GM18526 (cell line): ENCODE measurements around the gene BEST2.

Experiments used
- POLR2A ChIP-seq: IDR thresholded peaks from 3 replicates; pipeline ENCODE4 v1.6.1; 2011; ENCODE audit not compliant: insufficient read length; ENCODE audit errors: extremely low read depth

The BEST2 gene

DNA sequence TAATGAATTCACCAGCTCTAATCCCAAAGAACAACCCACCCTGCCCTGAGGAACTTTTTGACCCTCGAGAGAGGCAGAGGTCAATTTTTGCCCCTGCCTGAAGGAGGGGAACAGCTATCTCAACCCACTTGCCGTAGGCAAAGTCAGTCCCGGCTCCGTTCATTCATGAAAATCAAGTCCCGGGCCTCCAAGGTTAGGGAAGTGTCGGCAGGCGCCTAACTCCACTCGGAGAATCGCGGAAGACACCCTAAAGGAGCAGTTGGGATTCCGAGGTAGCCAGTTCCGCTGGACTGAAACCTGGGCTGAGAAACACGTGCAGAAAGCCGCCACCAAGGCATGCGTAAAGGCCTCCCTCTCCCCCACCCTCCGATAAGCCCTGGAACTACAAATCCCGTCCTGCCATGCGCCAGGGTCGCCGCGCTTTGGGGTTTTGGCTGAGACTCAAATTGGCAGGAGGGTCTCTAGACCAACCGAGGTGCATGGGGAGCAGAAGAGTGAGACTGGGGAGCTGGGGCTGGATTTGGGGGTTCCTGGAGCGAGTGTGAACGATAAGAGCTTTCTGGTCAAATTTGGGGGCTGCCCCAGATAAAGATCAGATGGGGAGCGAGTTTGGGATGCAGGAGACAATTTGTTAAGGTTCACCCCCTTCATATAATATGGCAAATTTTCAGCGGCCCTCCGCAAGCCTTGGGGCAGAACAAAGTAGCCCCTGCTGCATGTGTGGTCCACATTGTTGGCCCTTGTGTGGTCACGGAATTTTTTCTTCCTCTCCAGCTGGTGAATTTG is 27.8 kb upstream of the BEST2 start, which contains the start of gene TNPO2:
Gene TNPO2, minus strand, starts transcription at position 292 of the 786 bp plus-strand sequence. CDS start 2,955 bp downstream, outside the sequence.
- peak; percentile 58 for TF ChIP-seq POLR2A

DNA sequence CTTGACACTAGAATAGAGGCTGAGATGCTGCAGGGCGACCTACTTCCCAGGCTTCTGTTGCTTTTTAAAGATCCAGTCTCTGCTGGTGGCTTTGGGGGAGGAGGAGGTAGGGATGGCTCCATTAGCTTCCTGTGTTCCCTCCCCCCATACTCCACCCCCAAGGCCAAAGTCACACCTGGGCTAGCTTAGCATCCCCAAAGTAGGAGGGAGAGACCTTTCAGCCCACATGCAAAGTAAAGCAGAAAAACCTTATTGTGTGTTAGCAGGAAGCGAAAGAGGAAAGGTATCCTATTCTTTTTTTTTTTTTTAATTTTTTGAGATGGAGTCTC is 24.6 kb upstream of the BEST2 start:
- no peak for TF ChIP-seq POLR2A

DNA sequence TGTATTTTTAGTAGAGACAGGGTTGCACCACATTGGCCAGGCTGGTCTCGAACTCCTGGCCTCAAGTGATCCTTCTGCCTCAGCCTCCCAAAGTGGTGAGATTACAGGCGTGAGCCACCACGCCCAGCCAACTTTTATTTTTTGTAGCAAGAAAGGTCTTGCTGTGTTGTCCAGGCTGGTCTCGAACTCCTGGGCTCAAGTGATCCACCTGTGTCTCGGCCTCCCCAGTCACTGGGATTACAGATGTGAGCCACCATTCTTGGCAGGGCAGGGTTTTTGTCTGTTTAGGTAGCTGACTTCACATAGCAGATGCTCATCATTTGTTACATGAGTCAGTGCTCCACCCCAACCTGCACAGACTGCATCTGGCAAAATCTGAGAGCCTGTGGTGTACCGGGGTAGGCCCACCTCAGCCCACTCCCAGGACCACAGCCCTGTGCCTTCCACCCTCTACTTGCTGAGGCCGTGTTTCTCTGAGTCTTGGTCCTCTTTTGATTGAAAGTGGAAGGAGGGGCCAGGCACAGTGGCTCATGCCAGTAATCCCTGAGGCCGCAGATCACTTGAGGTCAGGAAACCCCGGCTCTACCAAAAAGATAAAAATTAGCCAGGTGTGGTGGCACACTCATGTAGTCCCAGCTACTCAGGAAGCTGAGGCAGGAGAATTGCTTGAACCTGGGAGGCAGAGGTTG is 23.7 kb upstream of the BEST2 start:
- no peak for TF ChIP-seq POLR2A

DNA sequence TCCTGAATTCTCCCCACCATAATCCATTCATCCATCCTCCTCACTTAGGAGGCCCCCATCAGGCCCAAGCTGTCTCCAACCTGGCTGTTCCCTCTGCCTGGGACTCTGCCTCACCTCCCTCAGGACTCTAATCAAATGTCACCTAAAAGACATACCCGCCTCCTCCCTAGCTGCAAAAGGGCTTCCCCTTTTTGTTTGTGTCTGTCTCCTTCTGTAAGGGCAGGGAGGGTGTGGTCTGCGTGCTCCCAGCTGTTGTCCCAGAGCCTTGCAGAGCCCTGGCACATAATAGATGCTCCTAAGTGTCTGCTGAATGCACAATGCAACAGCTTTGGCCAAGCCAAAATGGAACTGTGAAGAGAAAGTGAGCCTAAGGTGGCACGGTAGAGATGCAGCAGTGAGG is 21.5 kb upstream of the BEST2 start:
- no peak for TF ChIP-seq POLR2A

DNA sequence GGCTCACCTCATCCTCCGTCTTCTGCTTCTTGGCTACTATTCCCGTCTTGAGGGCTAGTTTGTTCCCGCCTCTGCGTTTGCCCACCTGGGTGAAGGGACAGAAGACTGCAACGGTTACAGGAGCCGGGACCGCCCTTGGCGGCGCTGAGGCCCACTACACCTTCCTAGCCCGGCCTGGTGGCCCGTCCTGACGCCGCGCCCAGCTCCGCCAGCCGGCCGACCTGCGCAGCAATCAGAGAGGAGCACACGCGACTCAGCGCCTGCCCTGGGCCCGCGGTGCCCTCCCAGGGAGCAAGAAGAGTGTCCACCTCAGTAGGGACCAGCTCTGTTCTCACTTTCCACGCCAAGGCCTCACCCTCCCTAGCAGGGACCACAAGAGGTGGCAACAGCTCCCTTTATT is 20.3 kb upstream of the BEST2 start:
- TF ChIP-seq POLR2A: no peak

DNA sequence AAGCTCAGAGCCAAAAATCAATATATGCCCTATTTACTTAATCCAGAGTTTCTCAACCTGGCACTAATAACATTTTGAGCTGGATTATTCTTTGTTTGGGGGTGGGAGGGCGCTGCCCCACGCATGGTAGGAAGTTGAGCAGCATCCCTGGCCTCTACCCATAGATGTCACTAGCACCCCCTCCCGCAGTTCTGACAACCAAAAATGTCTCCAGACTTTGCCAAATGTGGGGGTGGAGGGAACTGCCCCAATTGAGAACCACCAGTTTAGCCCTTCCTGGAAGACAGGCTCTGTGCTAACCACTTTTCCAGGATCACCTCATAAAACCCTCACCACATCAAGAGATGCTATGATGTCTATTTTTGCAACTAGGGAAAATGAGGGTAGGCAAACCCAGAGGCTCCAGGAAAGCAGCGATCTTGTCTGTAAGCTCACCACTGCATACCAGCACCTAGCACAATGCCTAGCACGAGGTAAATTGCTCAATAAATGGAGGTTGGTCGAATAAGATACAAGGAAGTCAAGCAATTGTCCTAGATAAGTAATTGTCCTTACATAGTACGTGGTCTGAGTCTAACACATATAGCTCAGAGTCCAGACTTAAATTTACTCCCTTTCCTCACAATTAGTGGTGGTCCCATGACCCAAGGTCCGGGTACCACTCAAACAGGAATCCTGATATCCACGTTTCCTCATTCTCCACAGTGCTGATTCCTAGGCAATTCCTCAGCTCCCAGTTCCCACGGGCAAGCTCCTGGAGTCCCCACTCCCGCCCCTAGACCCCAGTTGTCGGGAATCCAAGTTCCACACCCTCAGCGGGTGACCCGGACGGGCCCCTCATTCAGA is 18.0 kb upstream of the BEST2 start:
- no peak for TF ChIP-seq POLR2A

DNA sequence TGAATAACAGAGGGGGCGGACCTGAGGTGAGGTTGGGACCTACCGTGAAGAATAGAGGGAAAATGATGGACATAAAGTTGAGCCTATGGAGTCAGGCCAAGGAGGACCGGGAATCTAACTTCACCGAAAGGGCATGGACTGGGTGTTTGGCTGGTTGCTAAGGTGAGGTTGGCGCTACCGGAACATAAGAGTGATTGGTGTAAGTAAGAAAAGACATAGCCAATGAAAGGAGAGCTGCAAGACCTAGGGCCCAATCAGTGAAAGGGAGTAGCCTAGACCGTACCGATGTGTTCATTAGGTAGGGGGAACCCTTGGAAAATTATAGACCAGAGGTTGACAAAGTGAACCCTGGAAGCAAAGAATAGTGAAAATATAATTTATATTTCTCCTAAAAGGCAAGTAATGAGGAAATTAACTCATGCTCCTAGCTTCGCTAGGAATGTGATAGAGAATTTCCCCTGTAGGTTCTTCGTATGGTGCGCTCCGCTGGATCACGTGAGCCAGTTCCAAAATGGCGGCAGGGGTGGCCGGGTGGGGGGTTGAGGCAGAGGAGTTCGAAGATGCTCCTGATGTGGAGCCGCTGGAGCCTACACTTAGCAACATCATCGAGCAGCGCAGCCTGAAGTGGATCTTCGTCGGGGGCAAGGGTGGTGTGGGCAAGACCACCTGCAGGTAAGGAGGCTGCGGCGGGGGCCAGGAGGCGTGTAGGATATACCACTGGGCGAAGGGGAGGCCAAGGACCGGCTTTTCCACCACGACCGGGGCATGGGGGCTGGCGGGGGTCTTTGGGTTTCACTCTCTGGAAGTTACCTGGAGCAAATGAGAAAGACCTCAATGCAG is 14.4 kb upstream of the BEST2 start, which contains the start of gene GET3:
Gene GET3, plus strand, starts transcription at position 503 of the 840 bp plus-strand sequence. Its CDS starts 9 bp downstream, at position 512.
- TF ChIP-seq POLR2A: peak; percentile 86

DNA sequence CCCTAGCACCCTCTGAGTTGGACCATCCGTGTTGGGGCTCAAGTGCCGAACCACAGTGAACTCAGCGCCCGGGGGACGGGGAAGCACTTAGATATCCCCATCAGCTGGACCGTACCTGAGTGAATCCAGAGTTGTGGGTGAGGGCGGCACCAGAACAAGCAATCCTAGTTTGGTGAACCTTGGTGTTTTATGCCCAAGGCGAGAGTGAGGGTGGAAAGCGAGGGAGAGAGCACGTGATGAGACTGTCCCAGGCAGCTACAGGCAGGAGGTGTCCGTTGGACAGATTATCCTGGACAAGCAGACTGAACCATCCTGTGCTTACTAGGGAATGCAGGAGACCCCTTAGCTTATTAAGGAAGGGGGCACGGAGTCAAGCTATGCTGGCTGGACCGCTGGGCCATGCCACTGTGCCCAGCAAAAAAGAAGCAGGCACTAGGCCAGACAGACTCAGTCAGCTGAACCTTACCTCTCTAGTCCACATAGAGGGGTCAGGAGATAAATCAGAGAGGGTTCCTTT is 13.7 kb upstream of the BEST2 start:
- no peak for TF ChIP-seq POLR2A

DNA sequence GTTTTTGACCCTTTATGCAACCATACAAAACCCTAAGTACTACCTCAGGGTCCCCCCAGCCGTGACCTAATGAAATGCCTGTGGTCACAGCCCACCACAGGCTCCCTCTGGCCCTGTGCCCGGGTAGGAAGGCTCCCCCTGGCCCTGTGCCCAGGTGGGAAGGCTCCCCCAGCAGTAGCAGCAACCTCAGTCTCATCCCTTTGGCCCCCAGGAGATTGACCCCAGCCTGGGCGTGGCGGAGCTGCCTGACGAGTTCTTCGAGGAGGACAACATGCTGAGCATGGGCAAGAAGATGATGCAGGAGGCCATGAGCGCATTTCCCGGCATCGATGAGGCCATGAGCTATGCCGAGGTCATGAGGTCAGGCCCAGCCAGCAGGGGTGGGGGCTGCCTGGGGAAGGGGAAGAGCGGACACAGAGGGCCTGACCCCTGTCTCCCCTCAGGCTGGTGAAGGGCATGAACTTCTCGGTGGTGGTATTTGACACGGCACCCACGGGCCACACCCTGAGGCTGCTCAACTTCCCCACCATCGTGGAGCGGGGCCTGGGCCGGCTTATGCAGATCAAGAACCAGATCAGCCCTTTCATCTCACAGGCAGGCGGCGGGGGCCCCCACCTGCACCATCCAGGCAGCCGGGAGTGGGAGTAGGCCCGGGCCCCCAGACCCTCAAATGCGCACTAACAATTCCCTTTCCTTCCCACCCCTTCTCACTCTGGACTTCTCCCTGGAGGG is 6.3 kb upstream of the BEST2 start:
- no peak for TF ChIP-seq POLR2A

DNA sequence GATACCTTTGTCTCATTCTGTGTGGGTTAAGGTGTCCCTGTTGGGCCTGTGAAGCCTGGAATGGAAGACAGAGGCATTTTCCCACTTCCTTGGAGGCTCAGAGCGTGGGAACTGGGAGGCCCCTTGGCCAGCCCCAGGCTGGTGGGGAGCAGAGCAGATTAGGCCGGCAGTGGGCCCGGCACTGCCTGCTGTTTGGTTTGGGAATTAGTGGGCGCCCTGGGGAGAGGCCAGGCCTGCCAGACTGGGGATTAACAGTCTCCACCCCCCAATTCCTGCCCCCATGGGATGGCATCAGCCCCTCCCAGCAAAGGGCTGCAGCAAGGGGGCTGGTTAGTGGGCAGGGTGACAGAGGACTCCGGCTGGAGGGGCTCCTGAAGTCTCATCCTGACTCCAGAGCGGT is 3.1 kb upstream of the BEST2 start:
- TF ChIP-seq POLR2A: no peak

DNA sequence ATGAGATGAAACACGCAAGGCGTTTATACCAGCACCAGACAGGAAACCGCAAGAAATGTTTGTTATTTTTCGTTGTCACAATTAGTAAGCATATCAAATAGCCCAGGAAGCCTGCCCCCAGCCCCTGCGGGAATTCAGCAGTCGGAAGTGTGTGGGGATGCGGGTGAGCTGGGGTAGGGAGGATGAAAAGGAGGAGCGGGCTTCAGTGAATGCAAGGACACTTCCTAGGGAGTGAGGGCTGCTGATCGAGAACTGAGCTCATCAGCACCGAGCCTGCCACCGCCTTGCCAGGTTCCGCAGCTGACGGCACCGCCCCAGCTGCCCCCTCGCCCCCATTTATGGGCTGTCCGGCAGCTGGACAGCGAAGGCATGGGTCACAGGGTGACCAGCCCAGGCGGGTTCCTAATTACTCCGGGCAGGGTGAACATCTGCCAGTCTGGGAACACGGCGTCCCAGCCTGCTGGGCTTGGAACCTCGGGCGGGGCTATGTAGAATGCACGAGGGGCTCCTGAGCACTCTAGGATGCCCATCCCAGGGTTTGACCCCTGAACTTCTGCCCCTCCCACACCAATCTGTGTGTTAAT is 1.6 kb upstream of the BEST2 start:
- TF ChIP-seq POLR2A: no peak

DNA sequence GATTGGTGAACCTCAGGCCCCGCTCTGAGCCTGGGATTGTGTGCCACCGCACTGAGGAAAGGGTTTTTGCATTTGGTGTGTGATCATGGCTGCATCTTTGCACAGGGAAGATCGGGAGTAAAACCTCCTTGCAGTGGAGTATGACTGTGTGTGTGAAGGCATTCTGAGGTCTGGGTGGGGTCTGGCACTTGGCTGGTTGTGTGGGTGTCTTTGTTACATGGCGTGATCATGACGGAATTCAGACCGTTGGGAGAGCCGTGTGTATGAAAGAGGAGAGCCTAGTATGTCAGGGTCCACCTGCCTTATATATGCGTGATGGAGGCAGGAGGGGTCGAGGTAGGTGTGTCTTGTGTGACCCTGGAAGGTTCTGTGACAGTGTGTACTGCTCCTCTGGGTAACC is 740 bp upstream of the BEST2 start:
- no peak for TF ChIP-seq POLR2A

DNA sequence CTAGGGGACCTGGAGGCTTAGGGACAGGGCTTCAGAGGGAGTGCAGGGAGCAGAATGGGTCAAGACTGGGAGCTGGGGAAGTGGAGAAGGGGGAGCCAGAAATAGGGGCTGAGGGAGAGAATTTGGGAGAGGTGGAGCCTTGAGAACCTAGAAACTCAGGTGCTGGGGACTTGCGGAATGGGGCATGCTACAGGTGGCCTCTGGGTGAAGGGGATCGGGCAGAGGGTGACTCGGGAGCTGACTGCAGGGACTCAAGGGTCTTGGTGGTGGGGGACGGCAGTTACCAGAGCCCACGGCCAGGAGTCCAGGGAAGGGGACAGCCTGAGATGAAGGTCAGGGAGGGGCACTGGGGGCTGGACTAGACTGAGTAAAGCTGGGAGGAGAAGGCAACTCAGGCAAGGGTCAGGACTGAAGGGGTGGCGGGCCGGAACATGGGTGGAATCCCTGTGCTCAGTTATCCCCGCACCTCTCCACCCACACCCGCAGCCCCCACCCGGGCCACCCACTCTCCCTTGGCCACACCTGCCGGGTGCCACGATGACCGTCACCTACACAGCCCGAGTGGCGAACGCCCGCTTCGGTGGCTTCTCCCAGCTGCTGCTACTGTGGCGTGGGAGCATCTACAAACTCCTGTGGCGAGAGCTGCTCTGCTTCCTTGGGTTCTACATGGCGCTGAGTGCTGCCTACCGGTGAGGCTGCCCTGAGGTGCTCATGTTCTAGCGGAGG is 628 bp downstream of the BEST2 start:
- TF ChIP-seq POLR2A: no peak
